ENCODE data around the gene SNX20. TPM values are rescaled to one million over a fixed set of nuclear protein-coding genes. Genes with fewer than 3 reads are reported as not detected.

Gene SNX20
- total RNA-seq, 5 donors from 2014 or later (not counting 1 experiment from before 2014, with no cell fraction given): 38.8 to 85.2 (median 69.6) TPM

GRCh38 chr16:50695017-50696000 is 14.2 kb upstream of the SNX20 start:
- Histone ChIP-seq H3K27me3 (replicated peaks in 1 of 2; ENCODE audit: control insufficient read depth in 2 of 2, extremely low read depth in 1 of 2, insufficient read depth in 2 of 2, low read length in 1 of 2) (peaks cover 0 to 7% of the 10 kb centered on the region in 2 experiments), H3K27ac (ENCODE audit: low read length) (peak overlapping the region; percentile 94), H3K4me3 (ENCODE audit: control insufficient read depth in 1 of 2, extremely low read depth in 1 of 2, low read length in 1 of 2) (no peak overlapping the region), H3K4me1 (ENCODE audit: control insufficient read depth in 1 of 2, extremely low read depth in 1 of 2, insufficient read depth in 2 of 2, low read length in 2 of 2) (peaks cover 7 to 75% of the 10 kb centered on the region in 2 experiments), H3K36me3 (ENCODE audit: control insufficient read depth in 2 of 2, extremely low read depth in 1 of 2, insufficient read depth in 1 of 2, low read length in 1 of 2) (no peaks in the 10 kb centered on the region), H3K9me3 (no peaks in the 10 kb centered on the region)
- POLR2A ChIA-PET: interaction anchor here in 1 of 2 donors (0.8 kb wide), 1 partner anchor 370 kb away, joined by 9 read pairs; no protein-coding TSS in a partner anchor
- Mint-ChIP-seq H3K27me3 (no peaks in the 10 kb centered on the region), H3K9me3 (no peaks in the 10 kb centered on the region), H3K4me3 (peak overlapping the region in 2 of 3 donors; percentile 82 to 85), H3K27ac (peak overlapping the region; percentile 25 to 95), H3K36me3 (no peaks in the 10 kb centered on the region), H3K4me1 (peaks cover 70 to 79% (median 71%) of the 10 kb centered on the region in 3 donors)
- DNase-seq: no peak
- CTCF ChIA-PET: no interaction called here
- ATAC-seq (replicated peaks in 1 of 4): no peak
- 96% methylated on average over 8 of the region's 9 CpGs for WGBS (ENCODE audit: insufficient coverage)

- Mint-ChIP-seq H3K4me1 (peaks cover 59 to 68% (median 60%) of the 10 kb centered on the region in 3 donors), H3K4me3 (peak overlapping the region; percentile 75 to 85 (median 82)), H3K27ac (peak overlapping the region; percentile 65 to 74), H3K36me3 (no peaks in the 10 kb centered on the region), H3K9me3 (no peaks in the 10 kb centered on the region), H3K27me3 (no peaks in the 10 kb centered on the region)
- H3K4me1 ChIP-seq (ENCODE audit: control insufficient read depth in 1 of 2, extremely low read depth in 1 of 2, insufficient read depth in 2 of 2, low read length in 2 of 2): peaks cover 7 to 64% of the 10 kb centered on the region in 2 experiments
- H3K27ac ChIP-seq (ENCODE audit: low read length): no peak overlapping the region
- ChIA-PET CTCF (interaction anchor here in 1 of 2 donors (0.6 to 0.8 kb wide), 2 partner anchors 13 to 48 kb away, joined by 3 to 5 read pairs; partner anchors contain the start of gene SNX20), POLR2A (interaction anchor here in 1 of 2 donors (0.8 kb wide), 1 partner anchor 368 kb away, joined by 9 read pairs; no protein-coding TSS in a partner anchor)
- 100% methylated on average over 2 of the region's 2 CpGs for WGBS (ENCODE audit: insufficient coverage)
- ATAC-seq (replicated peaks in 1 of 4) (no peak), DNase-seq (no peak)
- H3K36me3 ChIP-seq (ENCODE audit: control insufficient read depth in 2 of 2, extremely low read depth in 1 of 2, insufficient read depth in 1 of 2, low read length in 1 of 2): no peaks in the 10 kb centered on the region
- peaks cover 0 to 7% of the 10 kb centered on the region in 2 experiments for H3K27me3 ChIP-seq (replicated peaks in 1 of 2; ENCODE audit: control insufficient read depth in 2 of 2, extremely low read depth in 1 of 2, insufficient read depth in 2 of 2, low read length in 1 of 2)
- no peaks in the 10 kb centered on the region for H3K9me3 ChIP-seq
- peak overlapping the region in 1 of 2 donors; percentile 61 for H3K4me3 ChIP-seq (ENCODE audit: control insufficient read depth in 1 of 2, extremely low read depth in 1 of 2, low read length in 1 of 2)
These were observed 13.1 kb upstream of the SNX20 start for GRCh38 chr16:50694206-50694605.

GRCh38 chr16:50692999-50693781 is 12.1 kb upstream of the SNX20 start, which contains the start of gene NOD2:
NOD2 (plus strand) TSS chr16:50693606; CDS start chr16:50699496, 5,890 bp downstream.
- H3K27ac ChIP-seq (ENCODE audit: low read length): no peak within 1 kb of the TSS
- Mint-ChIP-seq H3K4me1 (peaks cover 50 to 60% (median 55%) of the 10 kb centered on the region in 3 donors), H3K9me3 (no peaks in the 10 kb centered on the region), H3K36me3 (no peaks in the 10 kb centered on the region), H3K4me3 (peak within 1 kb of the TSS; percentile 75 to 85 (median 82)), H3K27ac (peak within 1 kb of the TSS; percentile 65 to 74), H3K27me3 (no peaks in the 10 kb centered on the region)
- H3K36me3 ChIP-seq (ENCODE audit: control insufficient read depth in 2 of 2, extremely low read depth in 1 of 2, insufficient read depth in 1 of 2, low read length in 1 of 2): no peaks in the 10 kb centered on the region
- DNase-seq: peak in 11 of 35 experiments; percentile 26 to 61 (median 31)
- ChIA-PET CTCF (interaction anchor here in 1 of 2 donors (0.6 kb wide), 1 partner anchor 47 kb away, joined by 5 read pairs; no protein-coding TSS in a partner anchor), POLR2A (interaction anchor here in 1 of 2 donors (0.6 kb wide), 1 partner anchor 560 kb away, joined by 6 read pairs; no protein-coding TSS in a partner anchor)
- H3K4me3 ChIP-seq (ENCODE audit: control insufficient read depth in 1 of 2, extremely low read depth in 1 of 2, low read length in 1 of 2): peak within 1 kb of the TSS; percentile 61 to 69
- H3K9me3 ChIP-seq: no peaks in the 10 kb centered on the region
- ATAC-seq (replicated peaks in 1 of 4): peak; percentile 63 to 74 (median 68)
- H3K4me1 ChIP-seq (ENCODE audit: control insufficient read depth in 1 of 2, extremely low read depth in 1 of 2, insufficient read depth in 2 of 2, low read length in 2 of 2): peaks cover 7 to 54% of the 10 kb centered on the region in 2 experiments
- peaks cover 0 to 7% of the 10 kb centered on the region in 2 experiments for H3K27me3 ChIP-seq (replicated peaks in 1 of 2; ENCODE audit: control insufficient read depth in 2 of 2, extremely low read depth in 1 of 2, insufficient read depth in 2 of 2, low read length in 1 of 2)
- WGBS (ENCODE audit: insufficient coverage): 24% methylated on average over 54 of the region's 56 CpGs

GRCh38 chr16:50692644-50692998 is 11.5 kb upstream of the SNX20 start:
- H3K4me3 ChIP-seq (ENCODE audit: control insufficient read depth in 1 of 2, extremely low read depth in 1 of 2, low read length in 1 of 2): no peak overlapping the region
- H3K27me3 Mint-ChIP-seq: no peaks in the 10 kb centered on the region
- ChIA-PET POLR2A (no interaction called here), CTCF (no interaction called here)
- no peak for DNase-seq
- H3K27ac ChIP-seq (ENCODE audit: low read length): no peak overlapping the region
- H3K4me3 Mint-ChIP-seq: peak overlapping the region; percentile 7 to 72 (median 61)
- peaks cover 0 to 7% of the 10 kb centered on the region in 2 experiments for H3K27me3 ChIP-seq (replicated peaks in 1 of 2; ENCODE audit: control insufficient read depth in 2 of 2, extremely low read depth in 1 of 2, insufficient read depth in 2 of 2, low read length in 1 of 2)
- no peaks in the 10 kb centered on the region for H3K36me3 Mint-ChIP-seq
- no peaks in the 10 kb centered on the region for H3K9me3 ChIP-seq
- ATAC-seq (replicated peaks in 1 of 4): no peak
- WGBS (ENCODE audit: insufficient coverage): 93% methylated on average over 4 of the region's 4 CpGs
- H3K4me1 ChIP-seq (ENCODE audit: control insufficient read depth in 1 of 2, extremely low read depth in 1 of 2, insufficient read depth in 2 of 2, low read length in 2 of 2): peaks cover 7 to 49% of the 10 kb centered on the region in 2 experiments
- H3K4me1 Mint-ChIP-seq: peaks cover 44 to 57% (median 50%) of the 10 kb centered on the region in 3 donors
- peak overlapping the region in 1 of 2 donors; percentile 20 for H3K27ac Mint-ChIP-seq
- no peaks in the 10 kb centered on the region for H3K9me3 Mint-ChIP-seq
- no peaks in the 10 kb centered on the region for H3K36me3 ChIP-seq (ENCODE audit: control insufficient read depth in 2 of 2, extremely low read depth in 1 of 2, insufficient read depth in 1 of 2, low read length in 1 of 2)

DNA sequence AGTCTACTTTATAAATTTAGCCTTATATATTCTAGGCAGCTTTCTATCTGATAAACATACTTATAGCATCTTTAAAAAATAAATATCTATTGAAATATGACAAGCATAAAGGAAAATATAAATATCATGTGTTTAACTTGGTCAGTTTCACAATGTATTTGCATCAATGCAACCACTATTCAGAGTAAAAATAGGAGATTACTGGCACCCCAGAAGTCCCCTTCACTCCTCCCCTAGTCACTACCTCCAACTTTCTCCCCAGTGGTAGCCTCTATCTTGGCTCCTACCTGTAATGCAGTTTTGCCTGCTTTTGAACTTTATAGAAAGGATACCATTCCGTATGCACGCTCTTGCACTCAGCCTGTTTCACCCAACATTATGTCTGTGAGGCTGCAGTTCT is 9.1 kb upstream of the SNX20 start:
- Mint-ChIP-seq H3K9me3 (no peaks in the 10 kb centered on the region), H3K36me3 (no peaks in the 10 kb centered on the region), H3K4me1 (peaks cover 34 to 54% (median 47%) of the 10 kb centered on the region in 3 donors), H3K27me3 (no peaks in the 10 kb centered on the region), H3K4me3 (no peak overlapping the region), H3K27ac (no peak overlapping the region)
- H3K4me1 ChIP-seq (ENCODE audit: control insufficient read depth in 1 of 2, extremely low read depth in 1 of 2, insufficient read depth in 2 of 2, low read length in 2 of 2): peaks cover 10 to 42% of the 10 kb centered on the region in 2 experiments
- no CpG with 5 or more reads among the region's 2 CpGs for WGBS (ENCODE audit: insufficient coverage)
- POLR2A ChIA-PET: no interaction called here
- no peak overlapping the region for H3K27ac ChIP-seq (ENCODE audit: low read length)
- CTCF ChIA-PET: interaction anchor here in 1 of 2 donors (1.0 kb wide), 1 partner anchor 116 kb away, joined by 3 read pairs; no protein-coding TSS in a partner anchor
- H3K36me3 ChIP-seq (ENCODE audit: control insufficient read depth in 2 of 2, extremely low read depth in 1 of 2, insufficient read depth in 1 of 2, low read length in 1 of 2): no peaks in the 10 kb centered on the region
- H3K9me3 ChIP-seq: no peaks in the 10 kb centered on the region
- ATAC-seq (replicated peaks in 1 of 4) (no peak), DNase-seq (no peak)
- H3K4me3 ChIP-seq (ENCODE audit: control insufficient read depth in 1 of 2, extremely low read depth in 1 of 2, low read length in 1 of 2): no peak overlapping the region
- H3K27me3 ChIP-seq (replicated peaks in 1 of 2; ENCODE audit: control insufficient read depth in 2 of 2, extremely low read depth in 1 of 2, insufficient read depth in 2 of 2, low read length in 1 of 2): peaks cover 0 to 7% of the 10 kb centered on the region in 2 experiments

Measured in T-cell (primary cell).